Measurements from ENCODE around the gene PFN4. TPM values are rescaled to one million over a fixed set of nuclear protein-coding genes. Genes with fewer than 3 reads are reported as not detected.

PFN4 gene
- total RNA-seq, 1 donor from 2014 or later: 1.4 TPM

DNA sequence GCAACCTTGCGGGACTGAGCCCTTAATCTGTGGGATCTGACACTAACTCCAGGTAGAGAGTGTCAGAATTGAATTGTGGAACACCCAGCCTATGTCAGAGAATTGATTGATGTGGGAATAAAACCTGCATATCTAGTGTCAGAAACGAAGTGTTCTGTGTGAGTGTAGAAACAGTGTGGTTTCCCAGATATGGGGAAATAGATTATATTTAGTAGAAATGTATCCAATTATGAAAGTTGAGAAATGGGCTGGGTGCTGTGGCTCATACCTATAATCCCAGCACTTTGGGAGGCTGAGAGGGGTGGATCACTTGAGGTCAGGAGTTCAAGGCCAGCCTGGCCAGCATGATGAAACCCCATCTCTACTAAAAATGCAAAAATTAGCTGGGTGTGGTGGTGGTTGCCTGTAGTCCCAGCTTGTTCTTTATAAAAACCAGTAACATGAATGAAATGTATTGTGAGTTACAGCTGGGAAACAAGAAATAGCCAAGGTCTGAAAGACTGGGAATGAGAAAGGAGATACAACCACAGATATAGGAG lies 34.2 kb downstream of the PFN4 start:
- H3K4me3 Mint-ChIP-seq (ENCODE audit: unreplicated experiment): no peak overlapping the region
- TF ChIP-seq, protein P1, sequence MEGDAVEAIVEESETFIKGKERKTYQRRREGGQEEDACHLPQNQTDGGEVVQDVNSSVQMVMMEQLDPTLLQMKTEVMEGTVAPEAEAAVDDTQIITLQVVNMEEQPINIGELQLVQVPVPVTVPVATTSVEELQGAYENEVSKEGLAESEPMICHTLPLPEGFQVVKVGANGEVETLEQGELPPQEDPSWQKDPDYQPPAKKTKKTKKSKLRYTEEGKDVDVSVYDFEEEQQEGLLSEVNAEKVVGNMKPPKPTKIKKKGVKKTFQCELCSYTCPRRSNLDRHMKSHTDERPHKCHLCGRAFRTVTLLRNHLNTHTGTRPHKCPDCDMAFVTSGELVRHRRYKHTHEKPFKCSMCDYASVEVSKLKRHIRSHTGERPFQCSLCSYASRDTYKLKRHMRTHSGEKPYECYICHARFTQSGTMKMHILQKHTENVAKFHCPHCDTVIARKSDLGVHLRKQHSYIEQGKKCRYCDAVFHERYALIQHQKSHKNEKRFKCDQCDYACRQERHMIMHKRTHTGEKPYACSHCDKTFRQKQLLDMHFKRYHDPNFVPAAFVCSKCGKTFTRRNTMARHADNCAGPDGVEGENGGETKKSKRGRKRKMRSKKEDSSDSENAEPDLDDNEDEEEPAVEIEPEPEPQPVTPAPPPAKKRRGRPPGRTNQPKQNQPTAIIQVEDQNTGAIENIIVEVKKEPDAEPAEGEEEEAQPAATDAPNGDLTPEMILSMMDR (IDR thresholded peaks at IDR 0.05): no peak
- no peaks in the 10 kb centered on the region for H3K9me3 Mint-ChIP-seq (ENCODE audit: low read depth)
- peaks cover 9% of the 10 kb centered on the region for H3K4me1 Mint-ChIP-seq (ENCODE audit: low read depth)
- no peaks in the 10 kb centered on the region for H3K27me3 Mint-ChIP-seq (ENCODE audit: low read depth)
- H3K27ac Mint-ChIP-seq (ENCODE audit: unreplicated experiment): no peak overlapping the region
- no peak for DNase-seq (ENCODE audit: low spot score)
- H3K36me3 Mint-ChIP-seq (ENCODE audit: low read depth): peaks cover 6% of the 10 kb centered on the region

DNA sequence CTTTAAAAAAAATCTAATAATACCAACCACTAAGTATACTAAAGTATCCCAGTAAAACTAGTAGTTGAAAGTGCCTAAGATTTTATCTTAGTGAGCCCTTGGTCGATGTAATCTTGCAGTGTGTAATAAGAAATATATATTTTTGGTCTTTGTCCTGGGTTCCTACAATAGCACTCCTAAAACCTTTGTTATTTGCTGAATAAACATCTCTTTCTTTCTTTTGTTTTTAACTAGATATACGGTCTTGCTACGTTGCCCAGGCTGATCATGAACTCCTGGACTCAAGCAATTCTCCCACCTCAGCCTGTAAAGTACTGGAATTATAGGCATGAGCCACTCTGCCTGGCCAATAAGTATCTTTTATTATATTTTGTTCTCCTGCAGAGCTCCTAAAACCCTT lies 36.1 kb downstream of the PFN4 start:
- Mint-ChIP-seq H3K27ac (ENCODE audit: unreplicated experiment) (no peak overlapping the region), H3K4me3 (ENCODE audit: unreplicated experiment) (no peak overlapping the region), H3K27me3 (ENCODE audit: low read depth) (no peaks in the 10 kb centered on the region), H3K36me3 (ENCODE audit: low read depth) (peaks cover 9% of the 10 kb centered on the region), H3K9me3 (ENCODE audit: low read depth) (no peaks in the 10 kb centered on the region), H3K4me1 (ENCODE audit: low read depth) (peaks cover 23% of the 10 kb centered on the region)
- DNase-seq (ENCODE audit: low spot score): no peak
- TF ChIP-seq, protein P1 (IDR thresholded peaks at IDR 0.05): no peak

DNA sequence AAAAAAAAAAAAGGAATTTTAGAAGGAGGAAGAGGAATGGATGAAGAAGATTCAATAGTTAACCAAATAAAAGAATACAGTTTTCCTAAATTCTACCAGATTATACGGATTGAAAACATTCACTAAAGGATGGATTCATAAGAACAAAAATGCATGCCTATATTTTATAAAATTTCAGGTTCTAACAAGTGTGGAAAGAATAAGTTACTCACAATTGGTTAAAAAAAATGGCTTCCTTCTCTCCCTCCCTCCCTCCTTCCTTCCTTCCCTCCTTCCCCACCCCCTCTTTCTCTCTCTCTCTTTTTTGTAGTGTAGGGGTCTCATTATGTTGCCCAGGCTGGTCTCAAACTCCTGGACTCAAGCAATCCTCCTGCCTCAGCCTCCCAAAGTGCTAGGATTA lies 36.9 kb downstream of the PFN4 start:
- no peak overlapping the region for H3K4me3 Mint-ChIP-seq (ENCODE audit: unreplicated experiment)
- no peaks in the 10 kb centered on the region for H3K27me3 Mint-ChIP-seq (ENCODE audit: low read depth)
- peaks cover 13% of the 10 kb centered on the region for H3K36me3 Mint-ChIP-seq (ENCODE audit: low read depth)
- TF ChIP-seq, protein P1 (IDR thresholded peaks at IDR 0.05): no peak
- H3K9me3 Mint-ChIP-seq (ENCODE audit: low read depth): no peaks in the 10 kb centered on the region
- no peak overlapping the region for H3K27ac Mint-ChIP-seq (ENCODE audit: unreplicated experiment)
- H3K4me1 Mint-ChIP-seq (ENCODE audit: low read depth): peaks cover 23% of the 10 kb centered on the region
- DNase-seq (ENCODE audit: low spot score): no peak

DNA sequence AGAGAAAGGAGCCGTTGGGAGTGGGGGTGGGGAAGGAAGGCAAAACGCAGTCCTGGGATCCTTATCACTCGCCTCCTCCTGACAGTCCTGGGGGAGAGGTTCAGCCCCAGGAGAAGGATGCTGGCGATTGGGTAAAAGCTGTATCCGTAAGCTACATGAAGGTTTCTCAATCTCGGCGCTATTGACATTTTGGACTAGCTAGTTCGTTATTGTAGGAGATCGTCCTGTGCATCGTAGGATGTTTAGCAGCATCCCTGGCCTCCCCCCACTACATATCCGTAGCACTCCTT lies 38.0 kb downstream of the PFN4 start:
- no peaks in the 10 kb centered on the region for H3K27me3 Mint-ChIP-seq (ENCODE audit: low read depth)
- no peak for DNase-seq (ENCODE audit: low spot score)
- TF ChIP-seq, protein P1 (IDR thresholded peaks at IDR 0.05): no peak
- peaks cover 14% of the 10 kb centered on the region for H3K36me3 Mint-ChIP-seq (ENCODE audit: low read depth)
- H3K4me3 Mint-ChIP-seq (ENCODE audit: unreplicated experiment): peak overlapping the region; percentile 95
- H3K9me3 Mint-ChIP-seq (ENCODE audit: low read depth): no peaks in the 10 kb centered on the region
- peak overlapping the region; percentile 92 for H3K27ac Mint-ChIP-seq (ENCODE audit: unreplicated experiment)
- peaks cover 23% of the 10 kb centered on the region for H3K4me1 Mint-ChIP-seq (ENCODE audit: low read depth)

DNA sequence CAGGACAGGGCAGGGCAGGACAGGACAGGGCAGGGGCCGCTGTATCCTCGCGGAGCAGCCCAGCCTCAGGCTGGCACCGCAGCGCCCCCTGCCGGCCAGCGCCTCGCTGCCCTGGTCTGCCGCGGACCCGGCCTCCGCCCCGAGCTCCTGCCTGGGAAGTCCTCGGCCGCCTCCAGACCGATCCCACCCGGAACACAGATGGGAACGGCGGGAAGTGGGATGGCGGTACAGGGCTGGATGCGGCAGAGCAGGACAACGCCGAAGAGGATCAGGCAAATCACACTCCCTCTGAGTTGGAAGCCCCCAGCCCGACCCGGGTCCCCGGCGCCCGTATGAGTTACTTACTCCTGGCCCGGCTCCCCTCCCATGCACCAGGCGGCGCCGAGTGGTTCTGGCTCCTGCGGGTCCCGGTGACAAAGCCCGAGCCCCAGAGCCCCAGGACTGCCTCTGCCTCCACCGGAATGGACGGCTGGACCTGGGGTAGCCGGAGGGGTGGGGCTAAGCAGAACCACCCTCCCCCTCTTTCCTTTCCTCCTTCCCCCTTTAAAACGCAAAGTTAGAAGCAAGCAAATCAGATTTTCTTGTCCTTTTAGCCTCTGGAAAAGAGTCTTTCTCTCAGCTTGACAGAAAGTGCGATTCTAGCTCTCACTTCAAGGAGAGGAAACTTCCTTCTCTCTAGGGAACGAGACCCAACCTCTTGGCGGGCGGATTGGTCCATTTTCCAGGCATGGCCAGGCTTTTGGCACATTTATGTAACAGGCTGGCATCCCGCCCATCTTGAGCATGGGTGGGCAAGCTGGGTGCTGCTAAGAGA lies 38.5 kb downstream of the PFN4 start, which contains the start of gene TP53I3:
TSS of gene TP53I3 (minus strand) at position 449 of the 814 bp plus-strand sequence. CDS start 508 bp downstream, outside the sequence.
- H3K27ac Mint-ChIP-seq (ENCODE audit: unreplicated experiment): peak within 1 kb of the TSS; percentile 95
- TF ChIP-seq, protein P1 (IDR thresholded peaks at IDR 0.05): peak; percentile 98
- peaks cover 23% of the 10 kb centered on the region for H3K4me1 Mint-ChIP-seq (ENCODE audit: low read depth)
- peak; percentile 97 for DNase-seq (ENCODE audit: low spot score)
- no peaks in the 10 kb centered on the region for H3K9me3 Mint-ChIP-seq (ENCODE audit: low read depth)
- H3K4me3 Mint-ChIP-seq (ENCODE audit: unreplicated experiment): peak within 1 kb of the TSS; percentile 95
- H3K36me3 Mint-ChIP-seq (ENCODE audit: low read depth): peaks cover 16% of the 10 kb centered on the region
- no peaks in the 10 kb centered on the region for H3K27me3 Mint-ChIP-seq (ENCODE audit: low read depth)

Measured in chondrocyte (in vitro differentiated cells).